OCI-LY7 (cell line): ENCODE data around the gene TNFRSF1A. TPM values are rescaled to one million over a fixed set of nuclear protein-coding genes. Genes with fewer than 3 reads are reported as not detected.

Experiments used
- BruUV-seq: library from RNA; stranded (reverse); fragments of 400-500 nt; replicated peaks from 2 replicates; lab custom pipeline; 2021; lab: Mats Ljungman, UMichigan
- CTCF ChIA-PET: fragments of 300-600 bp; sonication (Branson Sonifier 250); formaldehyde crosslinking; loops from one replicate; lab custom pipeline; 2022; ENCODE audit warnings: antibody characterized with exemption; ENCODE audit not compliant: unreplicated experiment; lab: Charles Lee
- POLR2A ChIA-PET: fragments of 300-600 bp; sonication (Branson Sonifier 250); formaldehyde crosslinking; loops from one replicate; lab custom pipeline; 2022; ENCODE audit warnings: antibody characterized with exemption; lab: Charles Lee
- DNase-seq: peaks from one replicate; pipeline ENCODE4 v3.0.0-alpha.2; 2015; ENCODE audit warnings: low spot score
- H2AFZ ChIP-seq: fragments of 200-600 bp; sonication (generic), shearing (Covaris generic); 2 replicates; pipeline ENCODE4 v1.6.1; 2014; ENCODE audit warnings: mild to moderate bottlenecking, antibody characterized with exemption, low read length, moderate library complexity
- H3K27ac ChIP-seq: fragments of 200-600 bp; sonication (generic); 2 replicates; pipeline ENCODE4 v1.5.1; 2014; ENCODE audit warnings: mixed run types, low read depth, mild to moderate bottlenecking, moderate library complexity, low read length, inconsistent platforms; ENCODE audit not compliant: poor library complexity, severe bottlenecking
- H3K36me3 ChIP-seq: fragments of 200-600 bp; sonication (generic); 2 replicates; pipeline ENCODE4 v1.6.1; 2014; ENCODE audit warnings: mild to moderate bottlenecking, antibody characterized with exemption, low read length, moderate library complexity, mixed read lengths; ENCODE audit not compliant: insufficient read depth
- H3K4me1 ChIP-seq: fragments of 200-600 bp; sonication (generic); 2 replicates; pipeline ENCODE4 v1.5.1; 2014; ENCODE audit warnings: mild to moderate bottlenecking, low read length; ENCODE audit not compliant: insufficient read depth, poor library complexity, severe bottlenecking
- H3K4me2 ChIP-seq: fragments of 200-600 bp; sonication (generic); 2 replicates; pipeline ENCODE4 v1.6.1; 2014; ENCODE audit warnings: mild to moderate bottlenecking, low read length
- H3K4me3 ChIP-seq: fragments of 200-600 bp; sonication (generic); 2 replicates; pipeline ENCODE4 v1.5.1; 2014; ENCODE audit warnings: mild to moderate bottlenecking, low read depth, low read length; ENCODE audit not compliant: poor library complexity, severe bottlenecking
- H3K79me2 ChIP-seq: fragments of 200-600 bp; sonication (generic); 2 replicates; pipeline ENCODE4 v1.6.1; 2016; ENCODE audit warnings: low read depth, mild to moderate bottlenecking, low read length, moderate library complexity, mixed read lengths; ENCODE audit not compliant: insufficient read depth
- H3K9me2 ChIP-seq: fragments of 200-600 bp; sonication (generic); 2 replicates; pipeline ENCODE4 v1.6.1; 2016; ENCODE audit warnings: mild to moderate bottlenecking, low read length, mixed read lengths; ENCODE audit not compliant: insufficient read depth
- H3K9me3 ChIP-seq: fragments of 200-600 bp; sonication (generic); 2 replicates; pipeline ENCODE4 v1.6.1; 2014; ENCODE audit warnings: mild to moderate bottlenecking, mixed run types, low read length, mixed read lengths
- H4K20me1 ChIP-seq: fragments of 200-600 bp; sonication (generic); 2 replicates; pipeline ENCODE4 v1.6.1; 2014; ENCODE audit warnings: mild to moderate bottlenecking, antibody characterized with exemption, low read length, moderate library complexity, mixed read lengths; ENCODE audit not compliant: insufficient read depth
- CTCF ChIP-seq: fragments of 200-600 bp; sonication (generic); conservative IDR thresholded peaks from 2 replicates; pipeline ENCODE4 v1.5.1; 2014; ENCODE audit warnings: mild to moderate bottlenecking, antibody characterized with exemption, low read length, moderate library complexity, mixed read lengths
- EZH2phosphoT487 ChIP-seq: fragments of 200-600 bp; sonication (generic); IDR thresholded peaks from 2 replicates; pipeline ENCODE4 v1.6.1; 2018; ENCODE audit warnings: low read depth, borderline replicate concordance, mild to moderate bottlenecking, mixed run types, antibody characterized with exemption, low read length, moderate library complexity, mixed read lengths
- intact Hi-C: fragments of 100-400 bp; cut with micrococcal nuclease; formaldehyde crosslinking; loops from one replicate; pipeline ENCODE4 v1.10.0; 2022; ENCODE audit not compliant: unreplicated experiment
- total RNA-seq, 2 experiments: library from RNA; depleted of rRNA in 1 of 2; stranded (reverse); fragments of >200 nt in 1 of 2; shearing (Covaris generic) in 1 of 2; gene quantifications; 2 replicates each; pipeline ENCODE4 v1.2.3, GENCODE V29; 2014 to 2022

TNFRSF1A gene
- total RNA-seq, 2 experiments from 2014 or later = 37.3 to 50.9 TPM

GRCh38 chr12:6386038-6386437, 44.2 kb upstream of the TNFRSF1A start:
- Histone ChIP-seq H3K4me2 (no peak overlapping the region), H3K9me3 (no peaks in the 10 kb centered on the region), H4K20me1 (no peaks in the 10 kb centered on the region), H2AFZ (no peak overlapping the region), H3K9me2 (no peaks in the 10 kb centered on the region), H3K36me3 (no peaks in the 10 kb centered on the region), H3K27ac (no peak overlapping the region), H3K4me1 (no peaks in the 10 kb centered on the region), H3K4me3 (no peak overlapping the region), H3K79me2 (no peaks in the 10 kb centered on the region)
- CTCF ChIA-PET = no interaction called here
- DNase-seq = no peak
- BruUV-seq = no TSS peak
- TF ChIP-seq EZH2phosphoT487 (no peak), CTCF (no peak)
- intact Hi-C loops = no loop called here
- POLR2A ChIA-PET = no interaction called here

GRCh38 chr12:6384499-6385436, 42.9 kb upstream of the TNFRSF1A start:
- ChIA-PET POLR2A (interaction anchor here (0.6 kb wide), 1 partner anchor 11 kb away, joined by 5 read pairs; no protein-coding TSS in a partner anchor), CTCF (no interaction called here)
- TF ChIP-seq CTCF = no peak
- no peak for TF ChIP-seq EZH2phosphoT487
- no peak overlapping the region for H3K27ac ChIP-seq
- intact Hi-C loops = no loop called here
- no TSS peak for BruUV-seq
- DNase-seq = no peak
- H2AFZ ChIP-seq = no peak overlapping the region
- H3K4me2 ChIP-seq = no peak overlapping the region
- H3K9me3 ChIP-seq = no peaks in the 10 kb centered on the region
- no peak overlapping the region for H3K4me3 ChIP-seq
- no peaks in the 10 kb centered on the region for H3K9me2 ChIP-seq
- no peaks in the 10 kb centered on the region for H4K20me1 ChIP-seq
- H3K79me2 ChIP-seq = no peaks in the 10 kb centered on the region
- H3K4me1 ChIP-seq = no peaks in the 10 kb centered on the region
- no peaks in the 10 kb centered on the region for H3K36me3 ChIP-seq
